ENCODE results near the gene AFAP1L1.

AFAP1L1 gene

DNA sequence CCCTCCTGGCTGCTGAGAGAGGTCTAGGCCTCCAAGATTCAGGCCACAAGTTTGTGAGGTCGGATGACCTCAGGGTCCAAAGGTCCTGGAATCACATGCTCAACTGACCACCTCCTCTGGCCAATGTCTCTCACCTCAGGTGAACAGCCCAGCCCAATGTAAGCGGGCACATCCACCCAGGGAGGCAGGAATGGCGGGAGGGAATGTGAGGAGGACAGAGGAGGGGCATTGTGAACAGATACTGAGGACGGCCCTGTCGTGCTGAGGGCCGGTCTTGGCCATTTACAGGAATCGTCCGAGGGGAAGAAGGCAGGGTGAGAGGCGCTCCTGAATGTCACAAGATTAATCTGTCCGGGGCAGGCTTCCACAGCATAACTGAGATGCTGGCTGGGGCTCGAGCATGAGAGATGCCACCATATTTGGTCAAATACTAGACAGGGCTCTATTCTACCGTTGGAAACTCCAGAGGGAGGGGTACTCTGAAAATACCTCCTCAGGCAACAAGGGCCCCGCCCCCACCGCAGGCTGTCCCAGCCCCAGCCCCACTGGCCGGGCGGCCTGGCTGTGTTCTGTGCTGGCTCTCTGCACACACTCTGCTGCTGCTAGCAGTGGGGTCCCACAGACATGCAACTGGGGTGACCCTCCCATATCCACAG is 108.9 kb downstream of the AFAP1L1 start:
- H3K36me3 ChIP-seq (ENCODE audit: control insufficient read depth, insufficient read depth, low read length): no peaks in the 10 kb centered on the region
- H3K9me3 ChIP-seq (ENCODE audit: control insufficient read depth, low read length): no peaks in the 10 kb centered on the region
- H3K4me1 ChIP-seq: no peaks in the 10 kb centered on the region
- H3K4me3 ChIP-seq (ENCODE audit: low read depth, low read length): no peak overlapping the region
- no peak overlapping the region for H2AFZ ChIP-seq
- H3K27ac ChIP-seq: no peak overlapping the region
- H3K27me3 ChIP-seq (ENCODE audit: control insufficient read depth, insufficient read depth, low read length): no peaks in the 10 kb centered on the region
- no peak overlapping the region for H3K4me2 ChIP-seq (ENCODE audit: low read length)
- TF ChIP-seq, protein P1, sequence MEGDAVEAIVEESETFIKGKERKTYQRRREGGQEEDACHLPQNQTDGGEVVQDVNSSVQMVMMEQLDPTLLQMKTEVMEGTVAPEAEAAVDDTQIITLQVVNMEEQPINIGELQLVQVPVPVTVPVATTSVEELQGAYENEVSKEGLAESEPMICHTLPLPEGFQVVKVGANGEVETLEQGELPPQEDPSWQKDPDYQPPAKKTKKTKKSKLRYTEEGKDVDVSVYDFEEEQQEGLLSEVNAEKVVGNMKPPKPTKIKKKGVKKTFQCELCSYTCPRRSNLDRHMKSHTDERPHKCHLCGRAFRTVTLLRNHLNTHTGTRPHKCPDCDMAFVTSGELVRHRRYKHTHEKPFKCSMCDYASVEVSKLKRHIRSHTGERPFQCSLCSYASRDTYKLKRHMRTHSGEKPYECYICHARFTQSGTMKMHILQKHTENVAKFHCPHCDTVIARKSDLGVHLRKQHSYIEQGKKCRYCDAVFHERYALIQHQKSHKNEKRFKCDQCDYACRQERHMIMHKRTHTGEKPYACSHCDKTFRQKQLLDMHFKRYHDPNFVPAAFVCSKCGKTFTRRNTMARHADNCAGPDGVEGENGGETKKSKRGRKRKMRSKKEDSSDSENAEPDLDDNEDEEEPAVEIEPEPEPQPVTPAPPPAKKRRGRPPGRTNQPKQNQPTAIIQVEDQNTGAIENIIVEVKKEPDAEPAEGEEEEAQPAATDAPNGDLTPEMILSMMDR (IDR thresholded peaks at IDR 0.05): no peak
- no peak overlapping the region for H3K9ac ChIP-seq
- no peaks in the 10 kb centered on the region for H3K79me2 ChIP-seq

DNA sequence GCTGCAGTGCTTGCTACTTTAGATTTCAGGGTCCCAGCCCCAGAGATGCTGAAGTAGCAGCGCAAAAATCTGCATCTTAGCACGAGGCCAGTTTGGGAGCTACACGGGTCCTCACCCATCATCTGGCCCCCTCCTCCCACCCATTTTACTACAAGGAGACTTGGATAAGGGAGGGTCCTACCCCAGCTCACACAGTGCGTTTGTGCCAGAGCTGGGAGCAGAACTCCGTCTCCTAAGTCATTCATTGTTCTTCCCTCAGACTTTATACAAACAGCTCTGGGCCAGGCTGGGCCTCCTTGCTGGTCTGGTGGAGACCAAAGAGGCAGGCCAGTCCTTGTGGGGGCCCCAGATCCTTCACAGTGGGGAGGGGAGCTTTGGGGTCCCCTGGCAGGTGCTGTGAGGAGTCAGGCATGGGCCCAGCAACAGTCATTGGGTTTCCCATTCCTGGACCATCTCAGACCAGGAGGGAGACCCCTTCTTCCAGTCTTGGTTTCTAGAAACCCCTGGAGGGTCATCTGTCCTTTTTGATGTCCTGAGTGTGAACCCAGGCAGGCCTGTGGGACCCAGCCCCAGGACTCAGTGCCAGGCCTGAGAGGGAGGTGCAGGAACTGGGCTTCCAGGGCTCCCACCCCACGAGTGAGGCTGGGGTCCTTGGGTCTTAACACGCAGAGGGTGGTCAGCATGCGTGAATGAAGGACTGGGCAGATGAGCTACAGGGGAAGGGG is 109.8 kb downstream of the AFAP1L1 start:
- Histone ChIP-seq H3K27me3 (ENCODE audit: control insufficient read depth, insufficient read depth, low read length) (no peaks in the 10 kb centered on the region), H3K9me3 (ENCODE audit: control insufficient read depth, low read length) (no peaks in the 10 kb centered on the region), H3K79me2 (no peaks in the 10 kb centered on the region), H3K36me3 (ENCODE audit: control insufficient read depth, insufficient read depth, low read length) (no peaks in the 10 kb centered on the region), H3K4me3 (ENCODE audit: low read depth, low read length) (no peak overlapping the region), H3K4me2 (ENCODE audit: low read length) (no peak overlapping the region), H3K27ac (no peak overlapping the region), H3K9ac (no peak overlapping the region), H3K4me1 (no peaks in the 10 kb centered on the region), H2AFZ (peak overlapping the region; percentile 4)
- TF ChIP-seq, protein P1 (IDR thresholded peaks at IDR 0.05): no peak

DNA sequence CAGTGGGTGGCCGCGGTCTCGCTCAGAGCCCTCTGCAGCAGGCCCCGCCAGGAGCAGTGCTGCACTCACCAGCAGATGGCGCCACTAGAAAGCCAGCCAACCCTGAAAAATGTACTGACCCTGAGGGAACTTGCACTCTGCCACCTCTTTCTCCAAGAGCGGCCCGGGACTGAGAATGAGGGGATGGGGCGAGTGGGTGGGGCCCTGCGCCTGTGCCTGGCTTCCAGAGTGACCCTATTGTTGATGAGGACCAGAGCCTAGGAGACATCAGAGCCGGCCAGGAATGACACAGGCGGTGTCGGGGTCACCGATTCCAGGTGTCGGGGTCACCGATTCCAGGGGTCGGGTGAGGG is 110.3 kb downstream of the AFAP1L1 start:
- TF ChIP-seq, protein P1 (IDR thresholded peaks at IDR 0.05): peak; percentile 90
- no peaks in the 10 kb centered on the region for H3K36me3 ChIP-seq (ENCODE audit: control insufficient read depth, insufficient read depth, low read length)
- H3K4me1 ChIP-seq: no peaks in the 10 kb centered on the region
- H2AFZ ChIP-seq: peak overlapping the region; percentile 4
- no peak overlapping the region for H3K4me3 ChIP-seq (ENCODE audit: low read depth, low read length)
- H3K9ac ChIP-seq: no peak overlapping the region
- H3K27ac ChIP-seq: no peak overlapping the region
- no peaks in the 10 kb centered on the region for H3K79me2 ChIP-seq
- no peak overlapping the region for H3K4me2 ChIP-seq (ENCODE audit: low read length)
- H3K9me3 ChIP-seq (ENCODE audit: control insufficient read depth, low read length): no peaks in the 10 kb centered on the region
- no peaks in the 10 kb centered on the region for H3K27me3 ChIP-seq (ENCODE audit: control insufficient read depth, insufficient read depth, low read length)

DNA sequence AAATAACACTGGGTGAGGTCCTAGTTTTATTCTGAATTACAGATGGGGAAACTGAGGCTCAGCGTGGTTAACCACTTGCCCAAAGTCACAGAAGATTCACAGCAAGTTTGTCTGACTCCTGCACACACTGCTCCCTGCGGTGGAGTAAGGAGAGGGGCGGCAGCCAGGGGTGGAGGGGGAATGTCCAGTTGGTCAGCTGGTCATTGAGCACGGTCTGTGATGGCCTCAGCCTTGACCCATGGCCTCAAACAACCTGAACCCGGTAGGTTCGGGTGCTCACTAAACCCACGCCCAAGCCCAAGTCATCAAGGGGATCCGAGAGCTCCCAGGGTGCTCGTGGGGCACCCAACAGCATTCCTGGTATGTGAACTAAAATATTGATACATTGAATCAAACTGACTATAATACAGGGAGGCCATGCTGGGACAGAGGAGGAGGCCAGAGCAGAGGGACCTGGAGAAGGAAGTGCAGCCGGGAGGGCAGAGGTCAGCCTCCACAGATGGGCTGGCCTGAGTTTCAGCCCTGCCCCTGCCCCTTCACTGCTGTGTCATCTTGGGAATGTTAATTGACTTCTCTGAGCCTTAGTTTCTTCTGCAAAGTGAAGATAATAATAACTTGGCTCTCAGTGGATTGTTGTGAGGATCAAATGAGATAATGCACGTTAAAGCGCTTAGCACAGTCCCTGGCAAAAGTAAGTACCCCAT is 111.0 kb downstream of the AFAP1L1 start:
- Histone ChIP-seq H2AFZ (no peak overlapping the region), H3K27ac (no peak overlapping the region), H3K27me3 (ENCODE audit: control insufficient read depth, insufficient read depth, low read length) (no peaks in the 10 kb centered on the region), H3K9ac (no peak overlapping the region), H3K4me1 (no peaks in the 10 kb centered on the region), H3K4me2 (ENCODE audit: low read length) (no peak overlapping the region), H3K79me2 (no peaks in the 10 kb centered on the region), H3K4me3 (ENCODE audit: low read depth, low read length) (no peak overlapping the region), H3K36me3 (ENCODE audit: control insufficient read depth, insufficient read depth, low read length) (no peaks in the 10 kb centered on the region), H3K9me3 (ENCODE audit: control insufficient read depth, low read length) (no peaks in the 10 kb centered on the region)
- TF ChIP-seq, protein P1 (IDR thresholded peaks at IDR 0.05): no peak
